ENCODE measurements around the gene SPAG17. TPM values are rescaled to one million over a fixed set of nuclear protein-coding genes. Genes with fewer than 3 reads are reported as not detected.

The SPAG17 gene
- total RNA-seq, 1 experiment from 2014 or later, result 0.52 TPM

DNA sequence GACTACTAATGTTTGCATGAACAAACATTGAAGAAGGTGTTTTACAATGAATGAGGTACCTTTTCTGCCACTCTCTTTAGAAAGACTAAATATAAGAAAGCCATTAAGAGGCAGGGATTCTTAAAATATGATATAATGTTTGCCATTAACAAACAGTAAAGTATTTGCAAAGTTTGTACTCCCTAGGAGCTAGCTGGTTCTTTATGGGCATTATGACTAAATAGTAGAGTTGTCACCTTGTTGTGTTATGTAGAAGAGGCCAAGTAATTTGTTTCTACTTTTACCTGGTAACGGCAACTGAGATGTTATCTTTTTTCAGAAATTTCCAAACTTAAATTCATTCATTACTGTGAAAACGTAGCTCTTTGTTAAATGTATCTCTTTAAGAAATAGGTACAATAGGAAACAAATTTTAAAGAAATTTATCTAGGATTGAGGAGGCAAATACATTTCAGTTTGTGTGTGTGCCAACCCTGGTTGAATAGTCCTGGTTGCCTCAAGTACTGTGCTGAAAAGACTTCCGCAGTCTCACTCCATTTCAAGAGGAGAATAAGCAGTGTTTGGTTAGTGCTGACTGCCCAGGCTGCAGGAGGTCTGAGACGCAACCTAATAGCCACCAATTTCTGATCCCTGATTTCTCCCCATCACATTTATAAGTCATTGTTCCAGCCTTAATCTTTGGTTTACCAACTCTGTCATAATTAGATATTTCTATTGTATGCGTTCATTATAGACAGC, 203.4 kb downstream of the SPAG17 start:
- H3K9me3 Mint-ChIP-seq, result peaks cover 5% of the 10 kb centered on the region
- H3K27ac Mint-ChIP-seq, result no peak overlapping the region
- no peaks in the 10 kb centered on the region for H3K36me3 Mint-ChIP-seq
- H3K4me3 Mint-ChIP-seq, result no peak overlapping the region
- ChIA-PET POLR2A (interaction anchor here (0.8 kb wide), 1 partner anchor 1609 kb away, joined by 3 read pairs; the partner anchor contains the start of gene ATP1A1), CTCF (no interaction called here)
- ATAC-seq (no peak), DNase-seq (ENCODE audit: low spot score) (no peak)
- H3K27me3 Mint-ChIP-seq (ENCODE audit: low read depth), result no peaks in the 10 kb centered on the region
- no peak for TF ChIP-seq ZNF396 (CRISPR knock-in tag; IDR thresholded peaks at IDR 0.05; ENCODE audit: borderline replicate concordance)
- no peak for TF ChIP-seq NFATC4 (CRISPR knock-in tag; IDR thresholded peaks at IDR 0.05)
- no peak for TF ChIP-seq ZNF423 (CRISPR knock-in tag; IDR thresholded peaks at IDR 0.05)
- TF ChIP-seq SMAD4 (CRISPR knock-in tag; IDR thresholded peaks at IDR 0.05), result no peak
- TF ChIP-seq MYBL2 (CRISPR knock-in tag; IDR thresholded peaks at IDR 0.05), result no peak
- TF ChIP-seq, protein P1, sequence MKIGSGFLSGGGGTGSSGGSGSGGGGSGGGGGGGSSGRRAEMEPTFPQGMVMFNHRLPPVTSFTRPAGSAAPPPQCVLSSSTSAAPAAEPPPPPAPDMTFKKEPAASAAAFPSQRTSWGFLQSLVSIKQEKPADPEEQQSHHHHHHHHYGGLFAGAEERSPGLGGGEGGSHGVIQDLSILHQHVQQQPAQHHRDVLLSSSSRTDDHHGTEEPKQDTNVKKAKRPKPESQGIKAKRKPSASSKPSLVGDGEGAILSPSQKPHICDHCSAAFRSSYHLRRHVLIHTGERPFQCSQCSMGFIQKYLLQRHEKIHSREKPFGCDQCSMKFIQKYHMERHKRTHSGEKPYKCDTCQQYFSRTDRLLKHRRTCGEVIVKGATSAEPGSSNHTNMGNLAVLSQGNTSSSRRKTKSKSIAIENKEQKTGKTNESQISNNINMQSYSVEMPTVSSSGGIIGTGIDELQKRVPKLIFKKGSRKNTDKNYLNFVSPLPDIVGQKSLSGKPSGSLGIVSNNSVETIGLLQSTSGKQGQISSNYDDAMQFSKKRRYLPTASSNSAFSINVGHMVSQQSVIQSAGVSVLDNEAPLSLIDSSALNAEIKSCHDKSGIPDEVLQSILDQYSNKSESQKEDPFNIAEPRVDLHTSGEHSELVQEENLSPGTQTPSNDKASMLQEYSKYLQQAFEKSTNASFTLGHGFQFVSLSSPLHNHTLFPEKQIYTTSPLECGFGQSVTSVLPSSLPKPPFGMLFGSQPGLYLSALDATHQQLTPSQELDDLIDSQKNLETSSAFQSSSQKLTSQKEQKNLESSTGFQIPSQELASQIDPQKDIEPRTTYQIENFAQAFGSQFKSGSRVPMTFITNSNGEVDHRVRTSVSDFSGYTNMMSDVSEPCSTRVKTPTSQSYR (CRISPR knock-in tag; IDR thresholded peaks at IDR 0.05), result no peak
- no peak for TF ChIP-seq CREM (CRISPR knock-in tag; IDR thresholded peaks at IDR 0.05)
- TF ChIP-seq, protein P2, sequence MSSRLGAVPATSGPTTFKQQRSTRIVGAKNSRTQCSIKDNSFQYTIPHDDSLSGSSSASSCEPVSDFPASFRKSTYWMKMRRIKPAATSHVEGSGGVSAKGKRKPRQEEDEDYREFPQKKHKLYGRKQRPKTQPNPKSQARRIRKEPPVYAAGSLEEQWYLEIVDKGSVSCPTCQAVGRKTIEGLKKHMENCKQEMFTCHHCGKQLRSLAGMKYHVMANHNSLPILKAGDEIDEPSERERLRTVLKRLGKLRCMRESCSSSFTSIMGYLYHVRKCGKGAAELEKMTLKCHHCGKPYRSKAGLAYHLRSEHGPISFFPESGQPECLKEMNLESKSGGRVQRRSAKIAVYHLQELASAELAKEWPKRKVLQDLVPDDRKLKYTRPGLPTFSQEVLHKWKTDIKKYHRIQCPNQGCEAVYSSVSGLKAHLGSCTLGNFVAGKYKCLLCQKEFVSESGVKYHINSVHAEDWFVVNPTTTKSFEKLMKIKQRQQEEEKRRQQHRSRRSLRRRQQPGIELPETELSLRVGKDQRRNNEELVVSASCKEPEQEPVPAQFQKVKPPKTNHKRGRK (CRISPR knock-in tag; IDR thresholded peaks at IDR 0.05; ENCODE audit: borderline replicate concordance), result no peak
- TF ChIP-seq ZNF671 (CRISPR knock-in tag; IDR thresholded peaks at IDR 0.05), result no peak
- TF ChIP-seq, protein P3, sequence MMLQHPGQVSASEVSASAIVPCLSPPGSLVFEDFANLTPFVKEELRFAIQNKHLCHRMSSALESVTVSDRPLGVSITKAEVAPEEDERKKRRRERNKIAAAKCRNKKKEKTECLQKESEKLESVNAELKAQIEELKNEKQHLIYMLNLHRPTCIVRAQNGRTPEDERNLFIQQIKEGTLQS (CRISPR knock-in tag; conservative IDR thresholded peaks at IDR 0.05), result no peak
- TF ChIP-seq, protein P4, sequence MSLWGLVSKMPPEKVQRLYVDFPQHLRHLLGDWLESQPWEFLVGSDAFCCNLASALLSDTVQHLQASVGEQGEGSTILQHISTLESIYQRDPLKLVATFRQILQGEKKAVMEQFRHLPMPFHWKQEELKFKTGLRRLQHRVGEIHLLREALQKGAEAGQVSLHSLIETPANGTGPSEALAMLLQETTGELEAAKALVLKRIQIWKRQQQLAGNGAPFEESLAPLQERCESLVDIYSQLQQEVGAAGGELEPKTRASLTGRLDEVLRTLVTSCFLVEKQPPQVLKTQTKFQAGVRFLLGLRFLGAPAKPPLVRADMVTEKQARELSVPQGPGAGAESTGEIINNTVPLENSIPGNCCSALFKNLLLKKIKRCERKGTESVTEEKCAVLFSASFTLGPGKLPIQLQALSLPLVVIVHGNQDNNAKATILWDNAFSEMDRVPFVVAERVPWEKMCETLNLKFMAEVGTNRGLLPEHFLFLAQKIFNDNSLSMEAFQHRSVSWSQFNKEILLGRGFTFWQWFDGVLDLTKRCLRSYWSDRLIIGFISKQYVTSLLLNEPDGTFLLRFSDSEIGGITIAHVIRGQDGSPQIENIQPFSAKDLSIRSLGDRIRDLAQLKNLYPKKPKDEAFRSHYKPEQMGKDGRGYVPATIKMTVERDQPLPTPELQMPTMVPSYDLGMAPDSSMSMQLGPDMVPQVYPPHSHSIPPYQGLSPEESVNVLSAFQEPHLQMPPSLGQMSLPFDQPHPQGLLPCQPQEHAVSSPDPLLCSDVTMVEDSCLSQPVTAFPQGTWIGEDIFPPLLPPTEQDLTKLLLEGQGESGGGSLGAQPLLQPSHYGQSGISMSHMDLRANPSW (CRISPR knock-in tag; conservative IDR thresholded peaks at IDR 0.05; ENCODE audit: low read depth), result no peak
- TF ChIP-seq ZNF219 (CRISPR knock-in tag; IDR thresholded peaks at IDR 0.05; ENCODE audit: borderline replicate concordance), result no peak
- TF ChIP-seq IRF2 (CRISPR knock-in tag; IDR thresholded peaks at IDR 0.05; ENCODE audit: borderline replicate concordance, low read depth), result no peak
- no peak for TF ChIP-seq ETV6 (CRISPR knock-in tag; IDR thresholded peaks at IDR 0.05)
- TF ChIP-seq SP1 (CRISPR knock-in tag; conservative IDR thresholded peaks at IDR 0.05), result no peak
- no peak for TF ChIP-seq NR2C2 (CRISPR knock-in tag; IDR thresholded peaks at IDR 0.05)
- no peaks in the 10 kb centered on the region for H3K4me1 Mint-ChIP-seq

DNA sequence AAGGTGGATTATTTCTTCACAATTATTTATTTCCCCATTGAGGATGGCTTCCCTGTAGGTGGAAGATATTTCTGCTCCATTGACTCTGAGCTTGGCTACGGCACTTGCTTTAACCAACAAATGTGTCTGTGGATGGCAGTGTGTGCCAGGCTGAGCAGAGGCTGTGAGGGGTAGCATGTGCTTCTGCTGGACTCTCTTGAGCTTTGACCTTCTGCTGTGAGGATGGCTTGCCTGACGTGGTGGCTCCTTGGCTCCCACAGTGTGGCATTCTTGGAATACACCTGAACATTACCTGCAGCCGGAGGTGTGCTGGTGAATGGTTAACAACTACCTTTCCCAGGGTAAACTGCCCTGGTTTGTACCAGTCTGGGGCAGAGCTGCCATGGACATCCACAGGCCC, 208.6 kb downstream of the SPAG17 start:
- Mint-ChIP-seq H3K27me3 (ENCODE audit: low read depth) (no peaks in the 10 kb centered on the region), H3K27ac (no peak overlapping the region), H3K4me3 (no peak overlapping the region), H3K36me3 (no peaks in the 10 kb centered on the region), H3K4me1 (0 out of 2 replicates have a peak, but pooled peaks cover 3% of the 10 kb centered on the region), H3K9me3 (no peaks in the 10 kb centered on the region)
- DNase-seq (ENCODE audit: low spot score), result no peak
- ChIA-PET POLR2A (no interaction called here), CTCF (interaction anchor here (1.0 kb wide), 1 partner anchor 45 kb away, joined by 3 read pairs; no protein-coding TSS in a partner anchor)
- ATAC-seq, result no peak
- no peak for TF ChIP-seq ZNF138 (CRISPR knock-in tag; conservative IDR thresholded peaks at IDR 0.05)
- no peak for TF ChIP-seq OVOL2 (CRISPR knock-in tag; IDR thresholded peaks at IDR 0.05; ENCODE audit: borderline replicate concordance)
- TF ChIP-seq ZNF317 (CRISPR knock-in tag; IDR thresholded peaks at IDR 0.05; ENCODE audit: borderline replicate concordance, low read depth), result no peak
- TF ChIP-seq, protein P5, sequence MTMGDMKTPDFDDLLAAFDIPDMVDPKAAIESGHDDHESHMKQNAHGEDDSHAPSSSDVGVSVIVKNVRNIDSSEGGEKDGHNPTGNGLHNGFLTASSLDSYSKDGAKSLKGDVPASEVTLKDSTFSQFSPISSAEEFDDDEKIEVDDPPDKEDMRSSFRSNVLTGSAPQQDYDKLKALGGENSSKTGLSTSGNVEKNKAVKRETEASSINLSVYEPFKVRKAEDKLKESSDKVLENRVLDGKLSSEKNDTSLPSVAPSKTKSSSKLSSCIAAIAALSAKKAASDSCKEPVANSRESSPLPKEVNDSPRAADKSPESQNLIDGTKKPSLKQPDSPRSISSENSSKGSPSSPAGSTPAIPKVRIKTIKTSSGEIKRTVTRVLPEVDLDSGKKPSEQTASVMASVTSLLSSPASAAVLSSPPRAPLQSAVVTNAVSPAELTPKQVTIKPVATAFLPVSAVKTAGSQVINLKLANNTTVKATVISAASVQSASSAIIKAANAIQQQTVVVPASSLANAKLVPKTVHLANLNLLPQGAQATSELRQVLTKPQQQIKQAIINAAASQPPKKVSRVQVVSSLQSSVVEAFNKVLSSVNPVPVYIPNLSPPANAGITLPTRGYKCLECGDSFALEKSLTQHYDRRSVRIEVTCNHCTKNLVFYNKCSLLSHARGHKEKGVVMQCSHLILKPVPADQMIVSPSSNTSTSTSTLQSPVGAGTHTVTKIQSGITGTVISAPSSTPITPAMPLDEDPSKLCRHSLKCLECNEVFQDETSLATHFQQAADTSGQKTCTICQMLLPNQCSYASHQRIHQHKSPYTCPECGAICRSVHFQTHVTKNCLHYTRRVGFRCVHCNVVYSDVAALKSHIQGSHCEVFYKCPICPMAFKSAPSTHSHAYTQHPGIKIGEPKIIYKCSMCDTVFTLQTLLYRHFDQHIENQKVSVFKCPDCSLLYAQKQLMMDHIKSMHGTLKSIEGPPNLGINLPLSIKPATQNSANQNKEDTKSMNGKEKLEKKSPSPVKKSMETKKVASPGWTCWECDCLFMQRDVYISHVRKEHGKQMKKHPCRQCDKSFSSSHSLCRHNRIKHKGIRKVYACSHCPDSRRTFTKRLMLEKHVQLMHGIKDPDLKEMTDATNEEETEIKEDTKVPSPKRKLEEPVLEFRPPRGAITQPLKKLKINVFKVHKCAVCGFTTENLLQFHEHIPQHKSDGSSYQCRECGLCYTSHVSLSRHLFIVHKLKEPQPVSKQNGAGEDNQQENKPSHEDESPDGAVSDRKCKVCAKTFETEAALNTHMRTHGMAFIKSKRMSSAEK (CRISPR knock-in tag; IDR thresholded peaks at IDR 0.05; ENCODE audit: borderline replicate concordance), result no peak
- no peak for TF ChIP-seq ZNF416 (CRISPR knock-in tag; IDR thresholded peaks at IDR 0.05)
- no peak for TF ChIP-seq GRHL2 (CRISPR knock-in tag; IDR thresholded peaks at IDR 0.05; ENCODE audit: insufficient replicate concordance, severe bottlenecking)
- TF ChIP-seq ZBTB21 (CRISPR knock-in tag; IDR thresholded peaks at IDR 0.05; ENCODE audit: borderline replicate concordance), result no peak

Measured in WTC11 (cell line).